ENCODE data around the gene HAGHL. TPM values are rescaled to one million over a fixed set of nuclear protein-coding genes. Genes with fewer than 3 reads are reported as not detected.

The HAGHL gene
- polyA plus RNA-seq, 2 donors: 1.6 to 3.4 TPM

GRCh38 chr16:777826-778225 is 50.9 kb downstream of the HAGHL start:
- Histone ChIP-seq H3K4me3 (ENCODE audit: low read depth in 1 of 2, low read length in 2 of 2) (no peak overlapping the region), H3K27me3 (ENCODE audit: control insufficient read depth in 1 of 2, insufficient read depth in 2 of 2, low read length in 2 of 2) (peaks cover 0 to 4% of the 10 kb centered on the region in 2 donors), H3K9me3 (ENCODE audit: control insufficient read depth in 2 of 2, insufficient read depth in 1 of 2, low read depth in 1 of 2, low read length in 1 of 2) (no peaks in the 10 kb centered on the region), H3K27ac (ENCODE audit: low read depth in 2 of 2, low read length in 1 of 2) (no peak overlapping the region), H3K36me3 (ENCODE audit: control insufficient read depth in 2 of 2, insufficient read depth in 2 of 2, low read length in 1 of 2) (no peaks in the 10 kb centered on the region), H3K4me1 (ENCODE audit: control insufficient read depth in 2 of 2, insufficient read depth in 2 of 2, low read length in 1 of 2) (peaks cover 0 to 6% of the 10 kb centered on the region in 2 donors)
- WGBS, 2 donors: 27 to 32% methylated on average over 16 of the region's 16 CpGs

GRCh38 chr16:778447-778846 is 51.5 kb downstream of the HAGHL start:
- Histone ChIP-seq H3K4me1 (ENCODE audit: control insufficient read depth in 2 of 2, insufficient read depth in 2 of 2, low read length in 1 of 2) (peaks cover 0 to 12% of the 10 kb centered on the region in 2 donors), H3K36me3 (ENCODE audit: control insufficient read depth in 2 of 2, insufficient read depth in 2 of 2, low read length in 1 of 2) (no peaks in the 10 kb centered on the region), H3K27me3 (ENCODE audit: control insufficient read depth in 1 of 2, insufficient read depth in 2 of 2, low read length in 2 of 2) (peaks cover 0 to 4% of the 10 kb centered on the region in 2 donors), H3K9me3 (ENCODE audit: control insufficient read depth in 2 of 2, insufficient read depth in 1 of 2, low read depth in 1 of 2, low read length in 1 of 2) (no peaks in the 10 kb centered on the region), H3K27ac (ENCODE audit: low read depth in 2 of 2, low read length in 1 of 2) (no peak overlapping the region), H3K4me3 (ENCODE audit: low read depth in 1 of 2, low read length in 2 of 2) (no peak overlapping the region)
- WGBS, 2 donors: 65 to 77% methylated on average over 11 of the region's 11 CpGs

- H3K36me3 ChIP-seq (ENCODE audit: control insufficient read depth in 2 of 2, insufficient read depth in 2 of 2, low read length in 1 of 2): no peaks in the 10 kb centered on the region
- WGBS, 2 donors: 84 to 85% methylated on average over 6 of the region's 6 CpGs
- peaks cover 0 to 4% of the 10 kb centered on the region in 2 donors for H3K27me3 ChIP-seq (ENCODE audit: control insufficient read depth in 1 of 2, insufficient read depth in 2 of 2, low read length in 2 of 2)
These were observed 52.1 kb downstream of the HAGHL start for GRCh38 chr16:778909-779527.

More at GRCh38 chr16:778909-779527, 52.1 kb downstream of the HAGHL start:
- H3K9me3 ChIP-seq (ENCODE audit: control insufficient read depth in 2 of 2, insufficient read depth in 1 of 2, low read depth in 1 of 2, low read length in 1 of 2): no peaks in the 10 kb centered on the region
- H3K4me3 ChIP-seq (ENCODE audit: low read depth in 1 of 2, low read length in 2 of 2): no peak overlapping the region
- H3K4me1 ChIP-seq (ENCODE audit: control insufficient read depth in 2 of 2, insufficient read depth in 2 of 2, low read length in 1 of 2): peaks cover 4 to 18% of the 10 kb centered on the region in 2 donors
- no peak overlapping the region for H3K27ac ChIP-seq (ENCODE audit: low read depth in 2 of 2, low read length in 1 of 2)

Other genes with a start within 250 kb of the HAGHL start
- gene CAPN15, start 199.4 kb upstream of the HAGHL start, polyA plus RNA-seq: 10 to 100 TPM; 28.4 to 47.6 TPM
- under 1 TPM; 0.01 to 0.24 TPM for gene PRR35, start 166.7 kb upstream of the HAGHL start, polyA plus RNA-seq
- gene NHLRC4, start 160.1 kb upstream of the HAGHL start, polyA plus RNA-seq: under 1 TPM; 0.11 to 0.16 TPM
- gene PIGQ, start 157.1 kb upstream of the HAGHL start, polyA plus RNA-seq: 10 to 100 TPM; 22.8 to 40.1 TPM
- 10 to 100 TPM; 18.1 to 42.4 TPM for gene RAB40C, start 137.0 kb upstream of the HAGHL start, polyA plus RNA-seq
- 1 to 10 TPM in 1 of 2 donors, under 1 TPM in 1; 0.11 to 1.5 TPM for gene WFIKKN1, start 96.1 kb upstream of the HAGHL start, polyA plus RNA-seq
- 10 to 100 TPM; 73.2 to 94.3 TPM for gene METTL26, start 90.8 kb upstream of the HAGHL start, polyA plus RNA-seq
- gene MCRIP2, start 85.3 kb upstream of the HAGHL start, polyA plus RNA-seq: 10 to 100 TPM; 23.9 to 31.4 TPM
- gene WDR90, start 77.7 kb upstream of the HAGHL start, polyA plus RNA-seq: 10 to 100 TPM; 19.5 to 45.3 TPM
- gene RHOT2, start 59.0 kb upstream of the HAGHL start, polyA plus RNA-seq: 100 to 1,000 TPM in 1 of 2 donors, 10 to 100 TPM in 1; 87.1 to 152 TPM
- 1 to 10 TPM in 1 of 2 donors, under 1 TPM in 1; 0.49 to 1.7 TPM for gene RHBDL1, start 51.4 kb upstream of the HAGHL start, polyA plus RNA-seq
- 10 to 100 TPM; 58.3 to 95.2 TPM for gene STUB1, start 46.7 kb upstream of the HAGHL start, polyA plus RNA-seq
- gene JMJD8, start 42.8 kb upstream of the HAGHL start, polyA plus RNA-seq: 10 to 100 TPM; 41.0 to 55.4 TPM
- gene WDR24, start 36.7 kb upstream of the HAGHL start, polyA plus RNA-seq: 1 to 10 TPM; 6.0 to 6.3 TPM
- 10 to 100 TPM in 1 of 2 donors, 1 to 10 TPM in 1; 8.0 to 13.0 TPM for gene FBXL16, start 21.3 kb upstream of the HAGHL start, polyA plus RNA-seq
- gene METRN, start 12.0 kb upstream of the HAGHL start, polyA plus RNA-seq: 10 to 100 TPM in 1 of 2 donors, 1 to 10 TPM in 1; 6.5 to 11.5 TPM
- gene ANTKMT, start 6.0 kb upstream of the HAGHL start, polyA plus RNA-seq: 10 to 100 TPM; 17.9 to 22.4 TPM
- gene CCDC78, start 663 bp upstream of the HAGHL start, polyA plus RNA-seq: under 1 TPM; 0.28 to 0.86 TPM
- gene CIAO3, start 13.9 kb downstream of the HAGHL start, polyA plus RNA-seq: 10 to 100 TPM; 21.9 to 41.2 TPM
- 1 to 10 TPM in 1 of 2 donors, under 1 TPM in 1; 0.87 to 3.7 TPM for gene MSLN, start 33.6 kb downstream of the HAGHL start, polyA plus RNA-seq
- gene RPUSD1, start 61.3 kb downstream of the HAGHL start, polyA plus RNA-seq: 10 to 100 TPM; 16.1 to 18.9 TPM
- gene CHTF18, start 61.5 kb downstream of the HAGHL start, polyA plus RNA-seq: 10 to 100 TPM; 14.8 to 28.9 TPM
- gene GNG13, start 73.6 kb downstream of the HAGHL start, polyA plus RNA-seq: not detected
- gene LMF1, start 243.9 kb downstream of the HAGHL start, polyA plus RNA-seq: 10 to 100 TPM in 1 of 2 donors, 1 to 10 TPM in 1; 8.2 to 17.2 TPM